ENCODE measurements around the gene REV1. TPM values are rescaled to one million over a fixed set of nuclear protein-coding genes. Genes with fewer than 3 reads are reported as not detected.
"Not testable (repeated sequence)": the region's sequence is repeated elsewhere in the genome, so short reads cannot be mapped to it uniquely, and the experiment has no call there.

The REV1 gene
- total RNA-seq, 1 donor from 2014 or later = 51.9 TPM

- H3K36me3 ChIP-seq = no peaks in the 10 kb centered on the region
- Mint-ChIP-seq H3K4me1 (no peaks in the 10 kb centered on the region), H3K27ac (no peak overlapping the region), H3K27me3 (ENCODE audit: insufficient read depth, low read depth) (peaks cover 3% of the 10 kb centered on the region), H3K9me3 (no peaks in the 10 kb centered on the region), H3K4me3 (no peak overlapping the region), H3K36me3 (no peaks in the 10 kb centered on the region)
- no peaks in the 10 kb centered on the region for H3K4me1 ChIP-seq
- no peak for DNase-seq (ENCODE audit: low spot score)
- no peaks in the 10 kb centered on the region for H3K79me2 ChIP-seq (ENCODE audit: low read depth)
- no peaks in the 10 kb centered on the region for H4K20me1 ChIP-seq (ENCODE audit: low read depth)
- no peak overlapping the region for H2AFZ ChIP-seq (replicated peaks)
- H3K4me3 ChIP-seq = no peak overlapping the region
- no peak overlapping the region for H3K4me2 ChIP-seq
- no peaks in the 10 kb centered on the region for H3K9me3 ChIP-seq (ENCODE audit: low read depth)
- no peak overlapping the region for H3K27ac ChIP-seq
- H3F3A ChIP-seq (ENCODE audit: low read depth) = no peaks in the 10 kb centered on the region
- no peak overlapping the region for H3K9ac ChIP-seq
- peaks cover under 1% of the 10 kb centered on the region for H3K27me3 ChIP-seq
- TF ChIP-seq EZH2phosphoT487 (IDR thresholded peaks at IDR 0.05) = no peak
- TF ChIP-seq CTCF (IDR thresholded peaks at IDR 0.05) = no peak
- TF ChIP-seq EZH2 (IDR thresholded peaks at IDR 0.05) = no peak
Measured at GRCh38 chr2:99507937-99508818, 18.4 kb upstream of the REV1 start.

GRCh38 chr2:99504844-99505584, 15.2 kb upstream of the REV1 start:
- no peak for DNase-seq (ENCODE audit: low spot score)
- Histone ChIP-seq H3K9me3 (ENCODE audit: low read depth) (no peaks in the 10 kb centered on the region), H3K79me2 (ENCODE audit: low read depth) (no peaks in the 10 kb centered on the region), H4K20me1 (ENCODE audit: low read depth) (no peaks in the 10 kb centered on the region), H3F3A (ENCODE audit: low read depth) (no peaks in the 10 kb centered on the region), H3K4me2 (no peak overlapping the region), H2AFZ (replicated peaks) (no peak overlapping the region), H3K36me3 (no peaks in the 10 kb centered on the region), H3K27ac (no peak overlapping the region), H3K9ac (no peak overlapping the region), H3K4me3 (no peak overlapping the region), H3K27me3 (no peaks in the 10 kb centered on the region), H3K4me1 (no peaks in the 10 kb centered on the region)
- H3K4me1 Mint-ChIP-seq = no peaks in the 10 kb centered on the region
- no peak overlapping the region for H3K4me3 Mint-ChIP-seq
- H3K27me3 Mint-ChIP-seq (ENCODE audit: insufficient read depth, low read depth) = no peaks in the 10 kb centered on the region
- no peaks in the 10 kb centered on the region for H3K9me3 Mint-ChIP-seq
- no peaks in the 10 kb centered on the region for H3K36me3 Mint-ChIP-seq
- no peak overlapping the region for H3K27ac Mint-ChIP-seq
- no peak for TF ChIP-seq CTCF (IDR thresholded peaks at IDR 0.05)
- TF ChIP-seq EZH2 (IDR thresholded peaks at IDR 0.05) = no peak
- TF ChIP-seq EZH2phosphoT487 (IDR thresholded peaks at IDR 0.05) = no peak

- H3K9me3 Mint-ChIP-seq; H3K4me2 ChIP-seq; H3K79me2 ChIP-seq (ENCODE audit: low read depth); H3K4me3 Mint-ChIP-seq; H3K9ac ChIP-seq; H3K4me1 Mint-ChIP-seq; H3K9me3 ChIP-seq (ENCODE audit: low read depth); H2AFZ ChIP-seq (replicated peaks); H3K27ac ChIP-seq; H3K27me3 ChIP-seq; H3K4me1 ChIP-seq; H3K4me3 ChIP-seq; H3F3A ChIP-seq (ENCODE audit: low read depth); H3K27ac Mint-ChIP-seq; DNase-seq (ENCODE audit: low spot score); H3K36me3 Mint-ChIP-seq; H3K36me3 ChIP-seq; H3K27me3 Mint-ChIP-seq (ENCODE audit: insufficient read depth, low read depth); H4K20me1 ChIP-seq (ENCODE audit: low read depth): not testable (repeated sequence)
Measured at GRCh38 chr2:99503662-99504416, 14.0 kb upstream of the REV1 start.
